WTC11 (cell line): ENCODE data around the gene EML6. TPM values are rescaled to one million over a fixed set of nuclear protein-coding genes. Genes with fewer than 3 reads are reported as not detected.

Source experiments
- ATAC-seq: fragments of 200-7000 bp; cut with Tn5 transposase; 2 replicates; pipeline ENCODE4 v1.10.0; 2021; ENCODE audit warnings: mild to moderate bottlenecking, moderate library complexity
- CTCF ChIA-PET: fragments of 300-600 bp; sonication (Branson Sonifier 250); formaldehyde crosslinking; loops from one replicate; lab custom pipeline; 2021; ENCODE audit warnings: antibody characterized with exemption; lab: Charles Lee
- POLR2A ChIA-PET: fragments of 350-600 bp; sonication (Branson Sonifier 250); formaldehyde crosslinking; loops from one replicate; lab custom pipeline; 2021; ENCODE audit warnings: antibody characterized with exemption; lab: Charles Lee
- DNase-seq: peaks from one replicate; pipeline ENCODE4 v3.0.0; 2021; ENCODE audit warnings: low spot score
- H3K27ac Mint-ChIP-seq: 2 replicates; pipeline ENCODE4 v1.8.0; 2021; ENCODE audit warnings: mixed read lengths
- H3K27me3 Mint-ChIP-seq: 2 replicates; pipeline ENCODE4 v1.8.0; 2021; ENCODE audit warnings: low read depth, mild to moderate bottlenecking, moderate library complexity, mixed read lengths
- H3K36me3 Mint-ChIP-seq: 2 replicates; pipeline ENCODE4 v1.8.0; 2021; ENCODE audit warnings: mixed read lengths
- H3K4me1 Mint-ChIP-seq: 2 replicates; pipeline ENCODE4 v1.8.0; 2022; ENCODE audit warnings: mixed read lengths
- H3K4me3 Mint-ChIP-seq: 2 replicates; pipeline ENCODE4 v1.8.0; 2021; ENCODE audit warnings: mild to moderate bottlenecking, moderate library complexity, mixed read lengths
- H3K9me3 Mint-ChIP-seq: 2 replicates; pipeline ENCODE4 v1.8.0; 2021; ENCODE audit warnings: mixed read lengths
- ATF2 ChIP-seq: sonication (generic); formaldehyde crosslinking; IDR thresholded peaks from 2 replicates; pipeline ENCODE4 v1.8.1; 2022; ENCODE audit warnings: low read depth, missing genetic modification reagents, borderline replicate concordance
- E2F5 ChIP-seq: sonication (generic); formaldehyde crosslinking; IDR thresholded peaks from 2 replicates; pipeline ENCODE4 v1.8.1; 2022; ENCODE audit warnings: mild to moderate bottlenecking, moderate library complexity, missing genetic modification reagents
- ERG ChIP-seq: fragments of 250-450 bp; sonication (Bioruptor Pico); IDR thresholded peaks from 2 replicates; pipeline ENCODE4 v1.8.0; 2021; ENCODE audit warnings: mild to moderate bottlenecking
- MYBL2 ChIP-seq: sonication (generic); formaldehyde crosslinking; IDR thresholded peaks from 2 replicates; pipeline ENCODE4 v1.8.1; 2023; ENCODE audit warnings: mild to moderate bottlenecking, moderate library complexity, missing genetic modification reagents
- NFE2L1 ChIP-seq: sonication (generic); formaldehyde crosslinking; IDR thresholded peaks from 2 replicates; pipeline ENCODE4 v1.8.1; 2023; ENCODE audit warnings: missing genetic modification reagents
- NR1H2 ChIP-seq: sonication (generic); formaldehyde crosslinking; IDR thresholded peaks from 2 replicates; pipeline ENCODE4 v1.9.0; 2021; ENCODE audit warnings: mild to moderate bottlenecking, moderate library complexity, missing genetic modification reagents
- NR2C2 ChIP-seq: sonication (generic); formaldehyde crosslinking; IDR thresholded peaks from 2 replicates; pipeline ENCODE4 v1.8.0; 2022; ENCODE audit warnings: mild to moderate bottlenecking, missing genetic modification reagents
- PREB ChIP-seq: sonication (generic); formaldehyde crosslinking; IDR thresholded peaks from 2 replicates; pipeline ENCODE4 v1.8.1; 2022; ENCODE audit warnings: mild to moderate bottlenecking, missing genetic modification reagents, moderate library complexity, borderline replicate concordance
- TCF7 ChIP-seq: sonication (generic); formaldehyde crosslinking; IDR thresholded peaks from 2 replicates; pipeline ENCODE4 v1.8.0; 2022; ENCODE audit warnings: mild to moderate bottlenecking, low read depth, missing genetic modification reagents, moderate library complexity
- TEAD4 ChIP-seq: sonication (generic); formaldehyde crosslinking; IDR thresholded peaks from 2 replicates; pipeline ENCODE4 v1.8.0; 2022; ENCODE audit warnings: mild to moderate bottlenecking, missing genetic modification reagents
- ZBTB21 ChIP-seq: sonication (generic); formaldehyde crosslinking; IDR thresholded peaks from 2 replicates; pipeline ENCODE4 v1.8.1; 2023; ENCODE audit warnings: mild to moderate bottlenecking, missing genetic modification reagents, borderline replicate concordance
- ZBTB43 ChIP-seq: sonication (generic); formaldehyde crosslinking; IDR thresholded peaks from 2 replicates; pipeline ENCODE4 v1.8.1; 2023; ENCODE audit warnings: mild to moderate bottlenecking, missing genetic modification reagents
- ZNF232 ChIP-seq: sonication (generic); formaldehyde crosslinking; IDR thresholded peaks from 2 replicates; pipeline ENCODE4 v1.8.0; 2022; ENCODE audit warnings: mild to moderate bottlenecking, missing genetic modification reagents
- ZNF396 ChIP-seq: fragments of 250-450 bp; sonication (Bioruptor Pico); IDR thresholded peaks from 2 replicates; pipeline ENCODE4 v1.8.0; 2021; ENCODE audit warnings: mild to moderate bottlenecking, moderate library complexity, borderline replicate concordance
- total RNA-seq: library from RNA; stranded (reverse); gene quantifications from 3 replicates; pipeline ENCODE4 v1.2.3, GENCODE V29; 2021
- TF ChIP-seq, protein P1 (sequence below): sonication (generic); formaldehyde crosslinking; IDR thresholded peaks from 2 replicates; pipeline ENCODE4 v1.8.0; 2022; ENCODE audit warnings: mild to moderate bottlenecking, missing genetic modification reagents
- TF ChIP-seq, protein P2 (sequence below): fragments of 250-450 bp; sonication (Bioruptor Pico); IDR thresholded peaks from 2 replicates; pipeline ENCODE4 v1.9.0; 2021; ENCODE audit warnings: mild to moderate bottlenecking
- TF ChIP-seq, protein P3 (sequence below): sonication (generic); formaldehyde crosslinking; IDR thresholded peaks from 2 replicates; pipeline ENCODE4 v1.8.1; 2023; ENCODE audit warnings: mild to moderate bottlenecking, moderate library complexity, missing genetic modification reagents

EML6 gene
- total RNA-seq, 1 experiment from 2014 or later, result 2.1 TPM

- H3K36me3 Mint-ChIP-seq, result no peaks in the 10 kb centered on the region
- ChIA-PET CTCF (no interaction called here), POLR2A (no interaction called here)
- no peak for ATAC-seq
- no peak overlapping the region for H3K4me3 Mint-ChIP-seq
- no peaks in the 10 kb centered on the region for H3K4me1 Mint-ChIP-seq
- no peak overlapping the region for H3K27ac Mint-ChIP-seq
- H3K27me3 Mint-ChIP-seq, result no peaks in the 10 kb centered on the region
- TF ChIP-seq MYBL2, result no peak
- no peak for TF ChIP-seq NFE2L1 (CRISPR knock-in tag)
- TF ChIP-seq TCF7 (CRISPR knock-in tag), result no peak
- TF ChIP-seq PREB, result no peak
- TF ChIP-seq ZNF396 (CRISPR knock-in tag), result no peak
- no peak for TF ChIP-seq ZBTB21 (CRISPR knock-in tag)
- TF ChIP-seq, protein P1, sequence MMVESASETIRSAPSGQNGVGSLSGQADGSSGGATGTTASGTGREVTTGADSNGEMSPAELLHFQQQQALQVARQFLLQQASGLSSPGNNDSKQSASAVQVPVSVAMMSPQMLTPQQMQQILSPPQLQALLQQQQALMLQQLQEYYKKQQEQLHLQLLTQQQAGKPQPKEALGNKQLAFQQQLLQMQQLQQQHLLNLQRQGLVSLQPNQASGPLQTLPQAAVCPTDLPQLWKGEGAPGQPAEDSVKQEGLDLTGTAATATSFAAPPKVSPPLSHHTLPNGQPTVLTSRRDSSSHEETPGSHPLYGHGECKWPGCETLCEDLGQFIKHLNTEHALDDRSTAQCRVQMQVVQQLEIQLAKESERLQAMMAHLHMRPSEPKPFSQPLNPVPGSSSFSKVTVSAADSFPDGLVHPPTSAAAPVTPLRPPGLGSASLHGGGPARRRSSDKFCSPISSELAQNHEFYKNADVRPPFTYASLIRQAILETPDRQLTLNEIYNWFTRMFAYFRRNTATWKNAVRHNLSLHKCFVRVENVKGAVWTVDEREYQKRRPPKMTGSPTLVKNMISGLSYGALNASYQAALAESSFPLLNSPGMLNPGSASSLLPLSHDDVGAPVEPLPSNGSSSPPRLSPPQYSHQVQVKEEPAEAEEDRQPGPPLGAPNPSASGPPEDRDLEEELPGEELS, result no peak
- TF ChIP-seq NR2C2, result no peak
- TF ChIP-seq NR1H2 (CRISPR knock-in tag), result no peak
- no peak for TF ChIP-seq ZNF232
- no peak for TF ChIP-seq ATF2 (CRISPR knock-in tag)
- no peak for TF ChIP-seq ERG
- TF ChIP-seq E2F5, result no peak
- TF ChIP-seq, protein P2, sequence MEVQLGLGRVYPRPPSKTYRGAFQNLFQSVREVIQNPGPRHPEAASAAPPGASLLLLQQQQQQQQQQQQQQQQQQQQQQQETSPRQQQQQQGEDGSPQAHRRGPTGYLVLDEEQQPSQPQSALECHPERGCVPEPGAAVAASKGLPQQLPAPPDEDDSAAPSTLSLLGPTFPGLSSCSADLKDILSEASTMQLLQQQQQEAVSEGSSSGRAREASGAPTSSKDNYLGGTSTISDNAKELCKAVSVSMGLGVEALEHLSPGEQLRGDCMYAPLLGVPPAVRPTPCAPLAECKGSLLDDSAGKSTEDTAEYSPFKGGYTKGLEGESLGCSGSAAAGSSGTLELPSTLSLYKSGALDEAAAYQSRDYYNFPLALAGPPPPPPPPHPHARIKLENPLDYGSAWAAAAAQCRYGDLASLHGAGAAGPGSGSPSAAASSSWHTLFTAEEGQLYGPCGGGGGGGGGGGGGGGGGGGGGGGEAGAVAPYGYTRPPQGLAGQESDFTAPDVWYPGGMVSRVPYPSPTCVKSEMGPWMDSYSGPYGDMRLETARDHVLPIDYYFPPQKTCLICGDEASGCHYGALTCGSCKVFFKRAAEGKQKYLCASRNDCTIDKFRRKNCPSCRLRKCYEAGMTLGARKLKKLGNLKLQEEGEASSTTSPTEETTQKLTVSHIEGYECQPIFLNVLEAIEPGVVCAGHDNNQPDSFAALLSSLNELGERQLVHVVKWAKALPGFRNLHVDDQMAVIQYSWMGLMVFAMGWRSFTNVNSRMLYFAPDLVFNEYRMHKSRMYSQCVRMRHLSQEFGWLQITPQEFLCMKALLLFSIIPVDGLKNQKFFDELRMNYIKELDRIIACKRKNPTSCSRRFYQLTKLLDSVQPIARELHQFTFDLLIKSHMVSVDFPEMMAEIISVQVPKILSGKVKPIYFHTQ (CRISPR knock-in tag), result no peak
- TF ChIP-seq TEAD4, result no peak
- TF ChIP-seq ZBTB43 (CRISPR knock-in tag), result no peak
- TF ChIP-seq, protein P3, sequence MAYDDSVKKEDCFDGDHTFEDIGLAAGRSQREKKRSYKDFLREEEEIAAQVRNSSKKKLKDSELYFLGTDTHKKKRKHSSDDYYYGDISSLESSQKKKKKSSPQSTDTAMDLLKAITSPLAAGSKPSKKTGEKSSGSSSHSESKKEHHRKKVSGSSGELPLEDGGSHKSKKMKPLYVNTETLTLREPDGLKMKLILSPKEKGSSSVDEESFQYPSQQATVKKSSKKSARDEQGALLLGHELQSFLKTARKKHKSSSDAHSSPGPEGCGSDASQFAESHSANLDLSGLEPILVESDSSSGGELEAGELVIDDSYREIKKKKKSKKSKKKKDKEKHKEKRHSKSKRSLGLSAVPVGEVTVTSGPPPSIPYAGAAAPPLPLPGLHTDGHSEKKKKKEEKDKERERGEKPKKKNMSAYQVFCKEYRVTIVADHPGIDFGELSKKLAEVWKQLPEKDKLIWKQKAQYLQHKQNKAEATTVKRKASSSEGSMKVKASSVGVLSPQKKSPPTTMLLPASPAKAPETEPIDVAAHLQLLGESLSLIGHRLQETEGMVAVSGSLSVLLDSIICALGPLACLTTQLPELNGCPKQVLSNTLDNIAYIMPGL (CRISPR knock-in tag), result no peak
- DNase-seq, result no peak
- peaks cover 5% of the 10 kb centered on the region; the same call in 1 of the 2 replicates for H3K9me3 Mint-ChIP-seq
Observed at GRCh38 chr2:54912305-54912704, 188.8 kb downstream of the EML6 start.
